Measurements from ENCODE around the gene SCAMP1.
"Not testable (repeated sequence)": the region's sequence is repeated elsewhere in the genome, so short reads cannot be mapped to it uniquely, and the experiment has no call there.

SCAMP1 gene

GRCh38 chr5:78429332-78429980 is 69.0 kb downstream of the SCAMP1 start:
- no peak for DNase-seq (ENCODE audit: low read depth)

- DNase-seq (ENCODE audit: low read depth): no peak
Observed at GRCh38 chr5:78430866-78431265, 70.4 kb downstream of the SCAMP1 start.

DNA sequence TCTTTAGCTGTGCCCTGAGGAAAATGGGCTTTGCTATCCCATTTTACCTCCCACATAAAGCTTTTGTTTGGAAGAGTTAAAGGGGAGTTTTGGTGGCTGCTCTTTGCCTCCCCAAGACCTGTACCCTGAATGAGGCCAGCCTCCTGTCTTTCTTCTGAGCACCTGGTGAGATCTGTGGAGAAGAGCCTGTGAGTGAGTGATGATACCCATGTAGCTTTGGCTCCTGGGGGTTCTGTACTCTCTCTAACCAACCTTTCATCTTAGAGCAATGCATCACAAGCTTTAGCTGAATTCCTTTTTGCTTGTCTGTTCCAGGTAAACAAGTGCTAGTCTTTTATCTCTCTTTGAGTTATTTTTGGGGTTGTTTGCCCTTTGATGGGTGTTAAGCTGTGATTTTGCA is 73.6 kb downstream of the SCAMP1 start:
- DNase-seq (ENCODE audit: low read depth): no peak

DNA sequence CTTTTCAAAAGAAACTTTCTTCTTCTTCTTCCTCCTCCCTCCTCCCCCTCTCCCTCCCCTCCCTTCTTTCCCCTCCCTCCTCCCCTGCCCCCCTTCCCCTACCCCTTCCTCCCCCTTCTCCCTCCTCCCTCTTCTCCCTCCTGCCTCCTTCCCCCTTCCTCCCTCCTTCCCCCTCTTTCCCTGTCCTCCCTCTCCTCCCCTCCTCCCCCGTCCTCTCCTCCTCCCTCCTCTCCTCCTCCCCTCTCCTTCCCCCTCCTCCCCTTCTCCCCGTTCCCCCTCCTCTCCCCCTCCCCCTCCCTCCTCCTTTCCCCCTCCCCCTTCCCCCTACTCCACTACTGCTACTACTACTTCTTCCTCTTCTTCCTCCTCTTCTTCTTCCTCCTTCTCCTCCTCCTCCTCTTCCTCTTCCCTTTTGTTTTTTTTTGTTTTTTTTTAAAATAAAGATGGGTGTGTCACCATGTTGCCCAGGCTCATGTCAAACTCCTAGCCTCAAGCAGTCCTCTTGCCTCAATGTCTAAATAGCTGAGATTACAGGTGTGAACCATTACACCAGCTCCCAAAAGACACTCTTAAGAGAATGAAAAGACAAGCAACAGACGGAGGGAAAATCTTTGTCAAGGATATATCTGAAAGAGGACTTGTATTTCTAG is 87.5 kb downstream of the SCAMP1 start:
- no peak for DNase-seq (ENCODE audit: low read depth)

DNA sequence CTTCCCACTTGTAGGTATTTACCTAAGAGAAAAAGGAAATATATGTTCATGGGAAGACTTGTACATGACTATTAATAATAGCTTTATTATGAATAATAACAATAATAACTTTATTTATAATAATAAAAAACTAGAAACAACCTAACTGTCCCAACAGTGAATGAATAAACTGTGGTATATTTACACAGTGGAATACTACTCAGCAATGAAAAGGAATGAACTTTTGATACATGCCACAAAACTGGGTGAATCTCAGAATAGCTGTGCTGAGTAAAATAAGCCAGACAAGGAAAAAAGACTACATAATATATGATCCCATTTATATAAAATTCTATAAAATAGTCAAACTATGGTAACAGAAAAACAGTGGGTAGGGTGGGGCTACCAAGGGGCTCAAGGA is 88.7 kb downstream of the SCAMP1 start:
- DNase-seq (ENCODE audit: low read depth): no peak

DNA sequence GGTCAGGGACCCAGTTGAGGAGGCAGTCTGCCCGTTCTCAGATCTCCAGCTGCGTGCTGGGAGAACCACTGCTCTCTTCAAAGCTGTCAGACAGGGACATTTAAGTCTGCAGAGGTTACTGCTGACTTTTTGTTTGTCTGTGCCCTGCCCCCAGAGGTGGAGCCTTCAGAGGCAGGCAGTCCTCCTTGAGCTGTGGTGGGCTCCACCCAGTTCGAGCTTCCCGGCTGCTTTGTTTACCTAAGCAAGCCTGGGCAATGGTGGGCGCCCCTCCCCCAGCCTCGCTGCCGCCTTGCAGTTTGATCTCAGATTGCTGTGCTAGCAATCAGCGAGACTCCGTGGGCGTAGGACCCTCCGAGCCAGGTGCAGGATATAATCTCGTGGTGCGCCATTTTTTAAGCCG is 97.1 kb downstream of the SCAMP1 start:
- not testable (repeated sequence) for DNase-seq (ENCODE audit: low read depth)

- DNase-seq (ENCODE audit: low read depth): no peak
Observed at GRCh38 chr5:78458843-78459242, 98.4 kb downstream of the SCAMP1 start.

DNA sequence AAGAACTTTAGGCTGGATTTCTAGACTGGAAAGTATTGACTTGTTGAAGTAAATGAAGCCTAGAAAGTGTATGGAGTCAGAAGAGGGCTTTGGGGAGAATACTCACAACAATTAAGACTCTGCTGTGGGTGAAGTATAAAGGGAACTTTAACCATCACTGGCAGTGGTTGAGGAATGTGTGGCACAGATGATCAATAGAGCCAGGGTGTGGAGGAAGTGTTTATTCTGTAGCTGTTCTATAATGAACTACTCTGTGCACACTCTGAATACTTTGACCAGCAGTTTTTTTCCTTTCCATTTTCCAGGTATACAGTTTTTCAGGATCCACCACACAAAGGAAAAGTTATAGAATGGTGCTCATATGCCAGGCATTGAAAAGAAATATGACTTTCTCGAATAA is 106.7 kb downstream of the SCAMP1 start:
- DNase-seq (ENCODE audit: low read depth): no peak

DNA sequence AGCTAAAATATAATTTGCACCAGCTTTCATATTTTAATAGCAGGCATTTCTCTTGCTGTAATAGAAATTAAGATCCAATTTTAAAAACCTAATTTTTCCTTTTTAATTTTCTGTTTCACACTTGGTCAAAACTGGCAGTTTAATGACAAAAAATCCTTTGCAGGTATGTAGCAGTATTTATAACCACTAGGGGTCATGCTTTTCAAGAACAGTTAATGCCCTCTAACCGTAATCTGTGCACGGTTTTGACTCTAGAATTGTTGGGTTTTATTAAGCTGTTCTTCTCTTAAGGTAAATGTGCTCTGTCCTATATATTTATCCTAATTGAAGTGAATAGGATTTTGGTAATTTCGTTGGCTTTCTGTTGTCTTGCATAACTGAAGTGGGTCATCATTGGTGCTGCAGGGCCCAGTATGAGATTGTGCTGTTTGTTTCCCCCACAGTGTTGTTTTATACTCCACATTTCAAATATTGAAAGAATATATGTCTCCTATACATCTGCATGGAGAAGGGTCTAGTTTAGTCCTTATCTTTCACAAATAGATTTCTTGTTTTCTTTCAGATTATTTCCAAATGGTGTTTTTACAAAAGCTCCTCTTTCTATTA is 107.4 kb downstream of the SCAMP1 start:
- no peak for DNase-seq (ENCODE audit: low read depth)

DNA sequence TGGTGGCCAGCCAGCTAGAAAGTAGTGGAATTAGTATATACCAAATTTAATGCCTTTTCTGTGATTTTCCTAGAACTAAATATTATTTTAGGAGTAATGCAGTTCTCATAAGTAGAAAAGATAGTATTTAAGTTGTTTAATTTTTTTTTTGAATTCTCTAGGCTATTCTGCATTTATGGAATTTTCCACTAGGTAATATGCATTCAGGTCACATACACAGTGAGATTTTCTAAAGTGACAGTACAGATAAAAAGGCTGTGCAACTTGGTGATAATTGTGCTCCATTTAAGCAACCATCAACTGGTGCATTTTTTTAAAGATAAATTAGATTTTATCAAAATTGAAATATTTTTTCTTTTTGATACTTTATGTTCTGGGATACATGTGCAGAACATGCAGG is 111.5 kb downstream of the SCAMP1 start:
- DNase-seq (ENCODE audit: low read depth): no peak

DNA sequence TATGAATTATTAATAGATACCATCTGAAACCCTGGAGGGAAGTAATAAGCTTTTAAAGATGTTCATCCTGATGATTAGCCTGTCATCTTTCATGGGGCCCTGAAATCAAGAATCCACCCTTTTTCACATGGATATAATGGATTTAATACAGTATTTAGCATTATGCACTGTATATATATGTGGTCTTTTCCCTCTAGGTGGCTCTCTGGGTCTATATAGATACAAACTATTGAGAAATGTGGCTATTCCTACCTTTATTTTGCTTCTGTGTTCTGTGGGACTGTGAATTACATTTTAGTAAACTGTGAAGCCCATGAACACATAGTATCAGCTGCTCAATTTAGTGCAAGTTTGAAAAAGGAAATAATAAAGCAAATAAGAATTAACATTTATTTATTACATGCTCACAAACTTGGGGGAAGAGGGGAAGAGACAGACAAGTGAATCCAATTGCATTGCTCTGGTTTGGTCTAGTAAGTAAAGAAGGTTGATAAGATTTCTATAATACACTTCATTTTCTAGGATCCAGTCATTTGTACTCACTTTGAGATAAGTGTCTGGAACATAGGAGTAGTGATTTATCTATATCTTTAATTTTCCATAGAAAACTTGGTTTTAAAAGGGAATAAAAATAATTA is 112.2 kb downstream of the SCAMP1 start:
- no peak for DNase-seq (ENCODE audit: low read depth)

- DNase-seq (ENCODE audit: low read depth): no peak
Observed at GRCh38 chr5:78473751-78474150, 113.3 kb downstream of the SCAMP1 start.

GRCh38 chr5:78475370-78475769 is 115.0 kb downstream of the SCAMP1 start:
- DNase-seq (ENCODE audit: low read depth): no peak

DNA sequence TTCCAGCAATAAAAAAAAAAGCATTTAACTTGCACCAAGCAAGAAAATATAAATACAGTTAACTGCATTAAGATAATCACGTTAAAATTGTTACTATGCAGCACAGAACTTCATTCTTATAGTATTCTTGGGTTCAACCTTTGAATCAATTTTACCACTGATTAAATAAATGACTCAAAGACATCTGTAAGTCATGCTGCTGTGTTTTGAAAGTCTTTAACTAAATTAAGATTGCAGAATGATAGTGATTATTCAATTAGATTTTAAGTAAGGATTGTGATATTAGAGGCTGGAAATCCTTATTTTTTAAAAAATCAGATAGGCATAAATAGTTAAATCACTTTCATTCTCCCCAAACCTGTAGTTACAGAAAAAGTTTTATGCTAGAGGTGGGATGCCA is 116.4 kb downstream of the SCAMP1 start:
- DNase-seq (ENCODE audit: low read depth): no peak

- no peak for DNase-seq (ENCODE audit: low read depth)
Observed at GRCh38 chr5:78482948-78483347, 122.5 kb downstream of the SCAMP1 start.

GRCh38 chr5:78483809-78484521 is 123.5 kb downstream of the SCAMP1 start:
- no peak for DNase-seq (ENCODE audit: low read depth)

DNA sequence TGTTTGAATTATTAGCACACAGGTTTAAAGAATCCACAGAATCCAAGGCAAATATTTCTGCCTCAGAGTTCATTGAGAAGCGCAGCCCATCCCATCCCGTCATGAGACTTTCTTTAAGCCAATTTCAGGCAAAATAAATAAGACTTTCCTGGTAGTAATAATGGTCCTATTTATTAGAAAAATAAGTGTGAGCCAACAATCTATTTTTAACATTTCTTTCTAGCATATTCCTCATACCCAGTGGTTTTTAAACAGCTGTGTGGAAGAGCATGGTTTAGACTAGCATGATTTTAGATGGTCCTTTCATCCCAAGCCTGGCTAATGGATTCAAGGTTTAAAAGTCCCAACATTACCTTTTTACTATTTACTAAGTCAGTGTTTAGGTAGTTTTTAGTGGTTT is 125.8 kb downstream of the SCAMP1 start:
- DNase-seq (ENCODE audit: low read depth): no peak

GRCh38 chr5:78487846-78488245 is 127.4 kb downstream of the SCAMP1 start:
- DNase-seq (ENCODE audit: low read depth): no peak

DNA sequence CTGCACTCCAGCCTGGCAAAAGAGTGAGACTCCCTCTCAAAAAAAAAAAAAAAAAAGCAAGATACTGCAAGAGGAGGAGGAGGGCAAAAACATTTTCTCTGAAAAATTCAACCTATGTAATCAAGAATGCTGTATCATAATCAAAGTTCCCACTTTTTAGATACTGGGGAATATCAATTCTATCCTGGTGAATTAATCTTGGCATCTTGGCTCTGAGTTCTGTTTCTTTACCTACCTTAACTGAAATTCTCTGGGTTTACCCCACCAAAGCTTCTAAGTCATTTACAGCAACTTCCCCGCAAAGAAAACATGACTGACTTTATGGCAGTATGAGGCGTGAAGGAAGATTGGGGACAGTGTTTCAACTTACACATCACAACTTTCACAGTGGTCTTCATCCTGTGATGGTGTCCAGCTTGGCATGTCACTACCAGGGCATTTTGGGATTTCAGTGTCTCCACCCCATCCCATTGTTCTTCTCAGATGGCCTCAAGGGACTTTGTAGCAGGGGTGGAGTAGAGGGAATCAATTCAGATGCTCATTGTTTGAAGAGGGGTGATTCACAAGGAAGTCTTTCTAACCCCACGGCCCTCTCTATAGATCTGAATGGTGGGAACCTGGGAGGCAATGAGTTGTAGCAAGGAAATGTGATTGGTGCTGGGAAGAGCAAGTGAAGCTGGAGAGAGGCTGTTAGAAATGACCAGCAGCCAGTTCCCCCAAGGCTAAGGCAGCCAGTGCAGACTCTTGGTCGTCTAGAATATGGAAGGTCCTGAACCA is 130.5 kb downstream of the SCAMP1 start:
- DNase-seq (ENCODE audit: low read depth): no peak

- DNase-seq (ENCODE audit: low read depth): no peak
Observed at GRCh38 chr5:78492224-78492623, 131.8 kb downstream of the SCAMP1 start.

- no peak for DNase-seq (ENCODE audit: low read depth)
Observed at GRCh38 chr5:78492650-78493049, 132.2 kb downstream of the SCAMP1 start.

DNA sequence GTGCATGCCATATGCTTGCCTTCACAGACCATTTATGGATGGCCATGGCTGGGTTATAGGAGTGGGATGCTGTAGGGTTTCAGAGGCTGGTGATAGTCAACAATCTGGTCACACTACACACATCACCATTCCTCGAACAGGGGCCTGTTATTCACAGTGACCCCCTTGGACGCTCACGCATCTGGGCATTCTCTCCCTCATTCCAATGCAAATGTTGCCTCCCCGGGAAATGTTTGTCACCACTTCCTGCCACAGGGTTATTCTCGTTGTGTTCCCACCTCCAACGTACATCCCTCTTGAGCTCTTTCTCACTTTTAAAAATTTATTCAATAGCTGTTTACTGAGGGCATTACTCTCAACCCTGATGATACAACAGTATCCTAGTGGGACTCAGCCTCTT is 135.4 kb downstream of the SCAMP1 start:
- DNase-seq (ENCODE audit: low read depth): no peak

Measured in stimulated activated CD8-positive, alpha-beta memory T cell treated with anti-CD3 and anti-CD28 coated beads, Interleukin-7, amount 100 ng/mL, for 24 hours (primary cell).